ENCODE data around the gene EHF. TPM values are rescaled to one million over a fixed set of nuclear protein-coding genes. Genes with fewer than 3 reads are reported as not detected.

EHF gene
- total RNA-seq, 1 donor from 2014 or later = 1.1 TPM

GRCh38 chr11:34653031-34653430 is 32.1 kb downstream of the EHF start:
- TF ChIP-seq, protein P1, sequence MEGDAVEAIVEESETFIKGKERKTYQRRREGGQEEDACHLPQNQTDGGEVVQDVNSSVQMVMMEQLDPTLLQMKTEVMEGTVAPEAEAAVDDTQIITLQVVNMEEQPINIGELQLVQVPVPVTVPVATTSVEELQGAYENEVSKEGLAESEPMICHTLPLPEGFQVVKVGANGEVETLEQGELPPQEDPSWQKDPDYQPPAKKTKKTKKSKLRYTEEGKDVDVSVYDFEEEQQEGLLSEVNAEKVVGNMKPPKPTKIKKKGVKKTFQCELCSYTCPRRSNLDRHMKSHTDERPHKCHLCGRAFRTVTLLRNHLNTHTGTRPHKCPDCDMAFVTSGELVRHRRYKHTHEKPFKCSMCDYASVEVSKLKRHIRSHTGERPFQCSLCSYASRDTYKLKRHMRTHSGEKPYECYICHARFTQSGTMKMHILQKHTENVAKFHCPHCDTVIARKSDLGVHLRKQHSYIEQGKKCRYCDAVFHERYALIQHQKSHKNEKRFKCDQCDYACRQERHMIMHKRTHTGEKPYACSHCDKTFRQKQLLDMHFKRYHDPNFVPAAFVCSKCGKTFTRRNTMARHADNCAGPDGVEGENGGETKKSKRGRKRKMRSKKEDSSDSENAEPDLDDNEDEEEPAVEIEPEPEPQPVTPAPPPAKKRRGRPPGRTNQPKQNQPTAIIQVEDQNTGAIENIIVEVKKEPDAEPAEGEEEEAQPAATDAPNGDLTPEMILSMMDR (IDR thresholded peaks at IDR 0.05) = no peak
- DNase-seq = no peak
- Mint-ChIP-seq H3K4me1 (peaks cover 54% of the 10 kb centered on the region), H3K27me3 (no peaks in the 10 kb centered on the region), H3K9me3 (no peaks in the 10 kb centered on the region), H3K27ac (peak overlapping the region; percentile 80), H3K36me3 (ENCODE audit: low read depth) (no peaks in the 10 kb centered on the region), H3K4me3 (peak overlapping the region; percentile 64)
- ChIA-PET CTCF (interaction anchor here (1.4 to 4.8 kb wide), 4 partner anchors 21 to 66 kb away, joined by 3 to 79 read pairs (median 4); no protein-coding TSS in a partner anchor), POLR2A (interaction anchor here (2.3 to 5.3 kb wide), 4 partner anchors 18 to 67 kb away, joined by 13 to 38 read pairs (median 34); no protein-coding TSS in a partner anchor)
- no peak for ATAC-seq (ENCODE audit: low read depth)
- intact Hi-C loops (cut with micrococcal nuclease) = loop anchor here (2.0 to 5.0 kb wide), 3 partner anchors 32 to 389 kb away; partner anchors contain the start of genes APIP and PDHX

GRCh38 chr11:34653851-34654482 is 33.1 kb downstream of the EHF start:
- TF ChIP-seq, protein P1 (IDR thresholded peaks at IDR 0.05) = no peak
- DNase-seq (no peak), ATAC-seq (ENCODE audit: low read depth) (peak; percentile 65)
- H3K9me3 Mint-ChIP-seq = no peaks in the 10 kb centered on the region
- no peaks in the 10 kb centered on the region for H3K36me3 Mint-ChIP-seq (ENCODE audit: low read depth)
- H3K4me1 Mint-ChIP-seq = peaks cover 54% of the 10 kb centered on the region
- H3K4me3 Mint-ChIP-seq = peak overlapping the region; percentile 56
- peak overlapping the region; percentile 80 for H3K27ac Mint-ChIP-seq
- no peaks in the 10 kb centered on the region for H3K27me3 Mint-ChIP-seq
- intact Hi-C loops (cut with micrococcal nuclease) = loop anchor here (1.0 to 5.0 kb wide), 7 partner anchors 20 to 388 kb away; partner anchors contain the start of genes APIP, ELF5 and PDHX
- ChIA-PET CTCF (interaction anchor here (0.7 to 4.8 kb wide), 5 partner anchors 20 to 235 kb away, joined by 3 to 79 read pairs (median 3); no protein-coding TSS in a partner anchor), POLR2A (interaction anchor here (0.6 to 5.3 kb wide), 8 partner anchors 10 to 214 kb away, joined by 3 to 38 read pairs (median 9); partner anchors contain the start of gene EHF)

DNA sequence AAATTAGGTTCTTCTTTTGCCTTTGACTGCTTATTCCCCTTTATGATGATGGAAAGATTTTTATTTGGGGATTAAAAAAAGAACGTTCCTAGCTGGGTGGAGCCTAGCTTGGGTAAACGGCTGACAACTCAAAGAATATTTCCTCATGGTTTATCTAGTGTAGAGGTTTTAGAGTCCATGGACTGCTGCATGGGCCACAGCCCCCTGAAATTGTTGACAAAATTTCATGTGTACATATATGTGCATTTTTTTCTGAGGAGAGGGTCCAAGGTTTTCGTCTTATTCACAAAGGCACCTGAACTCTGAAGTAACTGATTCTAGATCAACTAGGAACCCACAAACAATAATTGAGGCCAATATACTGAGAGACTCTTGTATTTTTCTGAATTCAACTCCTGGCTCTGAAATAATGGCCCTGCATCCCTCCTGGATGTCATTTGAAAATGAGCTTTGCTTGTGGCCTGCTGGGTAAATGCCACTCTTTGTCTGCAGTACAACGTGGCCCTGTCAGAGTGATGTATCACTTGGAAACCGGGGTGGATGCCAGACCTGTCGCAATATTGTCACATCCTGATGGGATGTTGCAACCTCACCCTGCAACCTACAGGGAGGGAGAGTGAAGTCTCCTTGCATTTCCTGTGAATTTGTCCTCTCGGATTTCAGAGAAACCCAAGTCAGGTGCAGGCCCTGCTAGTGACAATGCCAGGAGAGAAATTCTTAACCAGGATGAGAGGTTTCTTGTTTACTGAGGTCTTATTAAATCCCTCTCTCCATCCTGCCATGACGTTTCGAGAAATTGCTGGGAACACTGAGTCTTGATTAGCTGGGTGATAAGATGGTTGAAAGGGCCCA is 33.8 kb downstream of the EHF start:
- H3K4me3 Mint-ChIP-seq = no peak overlapping the region
- peaks cover 51% of the 10 kb centered on the region for H3K4me1 Mint-ChIP-seq
- peak overlapping the region; percentile 80 for H3K27ac Mint-ChIP-seq
- TF ChIP-seq, protein P1 (IDR thresholded peaks at IDR 0.05) = no peak
- H3K27me3 Mint-ChIP-seq = no peaks in the 10 kb centered on the region
- H3K36me3 Mint-ChIP-seq (ENCODE audit: low read depth) = no peaks in the 10 kb centered on the region
- ATAC-seq (ENCODE audit: low read depth) (no peak), DNase-seq (no peak)
- POLR2A ChIA-PET = interaction anchor here (0.6 to 5.3 kb wide), 8 partner anchors 11 to 215 kb away, joined by 3 to 38 read pairs (median 9); partner anchors contain the start of gene EHF
- intact Hi-C loops (cut with micrococcal nuclease) = loop anchor here (1.0 to 5.0 kb wide), 6 partner anchors 20 to 388 kb away; partner anchors contain the start of genes APIP, ELF5 and PDHX
- H3K9me3 Mint-ChIP-seq = no peaks in the 10 kb centered on the region
- CTCF ChIA-PET = interaction anchor here (1.4 to 4.8 kb wide), 5 partner anchors 20 to 234 kb away, joined by 3 to 79 read pairs (median 3); no protein-coding TSS in a partner anchor

GRCh38 chr11:34655335-34656008 is 34.6 kb downstream of the EHF start:
- ChIA-PET CTCF (interaction anchor here (1.4 to 4.8 kb wide), 2 partner anchors 69 to 144 kb away, joined by 3 to 79 read pairs; no protein-coding TSS in a partner anchor), POLR2A (interaction anchor here (4.3 kb wide), 1 partner anchor 69 kb away, joined by 30 read pairs; no protein-coding TSS in a partner anchor)
- Mint-ChIP-seq H3K4me1 (peaks cover 45% of the 10 kb centered on the region), H3K27me3 (no peaks in the 10 kb centered on the region), H3K9me3 (no peaks in the 10 kb centered on the region), H3K4me3 (no peak overlapping the region), H3K27ac (peak overlapping the region; percentile 6), H3K36me3 (ENCODE audit: low read depth) (no peaks in the 10 kb centered on the region)
- DNase-seq = no peak
- no peak for ATAC-seq (ENCODE audit: low read depth)
- intact Hi-C loops (cut with micrococcal nuclease) = loop anchor here (2.0 kb wide), 1 partner anchor 143 kb away; the partner anchor contains the start of gene ELF5
- TF ChIP-seq, protein P1 (IDR thresholded peaks at IDR 0.05) = no peak

Data from activated B cell treated with CpG ODN at 0.5 μM for 24 hours (primary cell).